ENCODE results near the gene RPL37. TPM values are rescaled to one million over a fixed set of nuclear protein-coding genes. Genes with fewer than 3 reads are reported as not detected.

The RPL37 gene
- total RNA-seq, 1 experiment from 2014 or later = 916 TPM

DNA sequence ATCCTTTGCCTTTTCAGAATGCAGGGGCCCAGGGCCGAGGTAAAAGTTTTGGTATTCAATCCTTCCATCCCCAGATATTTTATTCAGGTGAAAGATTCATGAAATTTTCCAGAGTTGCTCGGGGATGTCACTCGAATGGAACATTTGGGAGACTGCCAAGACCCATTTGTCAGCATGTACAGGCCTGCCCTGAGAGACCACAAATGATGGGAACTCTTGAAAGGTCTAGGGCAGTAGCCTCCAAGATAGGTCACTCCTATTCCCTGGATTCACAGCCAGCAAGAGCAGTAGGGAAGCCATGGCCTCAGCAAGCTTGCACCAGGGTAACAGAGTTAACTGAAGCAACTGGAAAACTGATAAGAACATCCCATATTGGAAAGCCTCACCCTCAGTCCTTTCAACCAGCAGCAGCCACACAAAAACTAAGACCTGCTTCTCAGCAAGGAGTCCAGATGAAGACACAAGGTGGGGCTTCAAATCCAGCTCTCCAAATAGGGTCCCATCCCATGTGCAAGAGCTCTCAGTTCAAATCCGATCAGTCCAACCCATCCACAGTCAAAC is 18.7 kb upstream of the RPL37 start:
- no peak overlapping the region for H3K4me3 ChIP-seq (ENCODE audit: low read depth in 2 of 2, low read length in 2 of 2)
- POLR2A ChIA-PET = no interaction called here
- no peak for ATAC-seq
- H3K36me3 ChIP-seq (ENCODE audit: control insufficient read depth, insufficient read depth, low read length) = no peaks in the 10 kb centered on the region
- DNase-seq (ENCODE audit: low read depth, low spot score) = no peak
- no peaks in the 10 kb centered on the region for H3K27me3 ChIP-seq (ENCODE audit: control insufficient read depth, insufficient read depth, low read length)
- no peaks in the 10 kb centered on the region for H3K4me1 ChIP-seq (ENCODE audit: control insufficient read depth, insufficient read depth, low read length)
- CTCF ChIA-PET = no interaction called here
- TF ChIP-seq, protein P1, sequence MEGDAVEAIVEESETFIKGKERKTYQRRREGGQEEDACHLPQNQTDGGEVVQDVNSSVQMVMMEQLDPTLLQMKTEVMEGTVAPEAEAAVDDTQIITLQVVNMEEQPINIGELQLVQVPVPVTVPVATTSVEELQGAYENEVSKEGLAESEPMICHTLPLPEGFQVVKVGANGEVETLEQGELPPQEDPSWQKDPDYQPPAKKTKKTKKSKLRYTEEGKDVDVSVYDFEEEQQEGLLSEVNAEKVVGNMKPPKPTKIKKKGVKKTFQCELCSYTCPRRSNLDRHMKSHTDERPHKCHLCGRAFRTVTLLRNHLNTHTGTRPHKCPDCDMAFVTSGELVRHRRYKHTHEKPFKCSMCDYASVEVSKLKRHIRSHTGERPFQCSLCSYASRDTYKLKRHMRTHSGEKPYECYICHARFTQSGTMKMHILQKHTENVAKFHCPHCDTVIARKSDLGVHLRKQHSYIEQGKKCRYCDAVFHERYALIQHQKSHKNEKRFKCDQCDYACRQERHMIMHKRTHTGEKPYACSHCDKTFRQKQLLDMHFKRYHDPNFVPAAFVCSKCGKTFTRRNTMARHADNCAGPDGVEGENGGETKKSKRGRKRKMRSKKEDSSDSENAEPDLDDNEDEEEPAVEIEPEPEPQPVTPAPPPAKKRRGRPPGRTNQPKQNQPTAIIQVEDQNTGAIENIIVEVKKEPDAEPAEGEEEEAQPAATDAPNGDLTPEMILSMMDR (IDR thresholded peaks at IDR 0.05) = no peak
- TF ChIP-seq TCF7L2 (IDR thresholded peaks at IDR 0.05; ENCODE audit: low read depth, low read length) (no peak), SIN3A (IDR thresholded peaks at IDR 0.05; ENCODE audit: borderline replicate concordance, insufficient read depth, low read depth, low read length) (no peak), POLR2AphosphoS5 (IDR thresholded peaks at IDR 0.05; ENCODE audit: low read depth, low read length) (no peak)
- TF ChIP-seq, protein P2, sequence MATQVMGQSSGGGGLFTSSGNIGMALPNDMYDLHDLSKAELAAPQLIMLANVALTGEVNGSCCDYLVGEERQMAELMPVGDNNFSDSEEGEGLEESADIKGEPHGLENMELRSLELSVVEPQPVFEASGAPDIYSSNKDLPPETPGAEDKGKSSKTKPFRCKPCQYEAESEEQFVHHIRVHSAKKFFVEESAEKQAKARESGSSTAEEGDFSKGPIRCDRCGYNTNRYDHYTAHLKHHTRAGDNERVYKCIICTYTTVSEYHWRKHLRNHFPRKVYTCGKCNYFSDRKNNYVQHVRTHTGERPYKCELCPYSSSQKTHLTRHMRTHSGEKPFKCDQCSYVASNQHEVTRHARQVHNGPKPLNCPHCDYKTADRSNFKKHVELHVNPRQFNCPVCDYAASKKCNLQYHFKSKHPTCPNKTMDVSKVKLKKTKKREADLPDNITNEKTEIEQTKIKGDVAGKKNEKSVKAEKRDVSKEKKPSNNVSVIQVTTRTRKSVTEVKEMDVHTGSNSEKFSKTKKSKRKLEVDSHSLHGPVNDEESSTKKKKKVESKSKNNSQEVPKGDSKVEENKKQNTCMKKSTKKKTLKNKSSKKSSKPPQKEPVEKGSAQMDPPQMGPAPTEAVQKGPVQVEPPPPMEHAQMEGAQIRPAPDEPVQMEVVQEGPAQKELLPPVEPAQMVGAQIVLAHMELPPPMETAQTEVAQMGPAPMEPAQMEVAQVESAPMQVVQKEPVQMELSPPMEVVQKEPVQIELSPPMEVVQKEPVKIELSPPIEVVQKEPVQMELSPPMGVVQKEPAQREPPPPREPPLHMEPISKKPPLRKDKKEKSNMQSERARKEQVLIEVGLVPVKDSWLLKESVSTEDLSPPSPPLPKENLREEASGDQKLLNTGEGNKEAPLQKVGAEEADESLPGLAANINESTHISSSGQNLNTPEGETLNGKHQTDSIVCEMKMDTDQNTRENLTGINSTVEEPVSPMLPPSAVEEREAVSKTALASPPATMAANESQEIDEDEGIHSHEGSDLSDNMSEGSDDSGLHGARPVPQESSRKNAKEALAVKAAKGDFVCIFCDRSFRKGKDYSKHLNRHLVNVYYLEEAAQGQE (IDR thresholded peaks at IDR 0.05; ENCODE audit: insufficient read depth in 1 of 2, low read depth in 2 of 2, low read length in 1 of 2) = no peak
- in situ Hi-C loops (cut with HindIII; ENCODE audit: low pct_unique_long_range_greater_than_20kb, low sequenced_read_pairs) (no loop called here), intact Hi-C loops (cut with micrococcal nuclease; ENCODE audit: unreplicated experiment) (no loop called here)
- H3K27ac ChIP-seq (ENCODE audit: low read length) = no peak overlapping the region
- no peaks in the 10 kb centered on the region for H3K9me3 ChIP-seq (ENCODE audit: control insufficient read depth, insufficient read depth, low read depth, low read length)
- BruUV-seq (replicated peaks) = no TSS peak

DNA sequence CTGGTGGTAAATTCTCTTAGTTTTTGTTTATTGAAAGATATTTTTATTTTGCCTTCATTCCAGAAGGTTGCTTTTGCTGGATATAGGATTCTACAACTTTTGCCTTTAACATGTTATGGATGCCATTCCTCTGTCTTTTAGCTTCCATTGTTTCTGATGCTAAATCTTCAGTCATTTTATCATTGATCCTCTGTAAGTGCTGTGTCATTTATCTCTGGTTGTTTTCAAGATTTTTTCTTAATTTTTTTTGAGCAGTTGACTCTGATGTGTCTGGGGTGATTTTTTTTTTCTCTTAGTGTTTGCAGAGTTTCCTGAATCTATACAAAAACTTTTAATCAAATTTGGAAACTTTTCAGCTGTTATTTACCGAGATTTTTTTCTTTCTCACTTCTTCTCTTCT is 12.5 kb upstream of the RPL37 start:
- CTCF ChIA-PET = no interaction called here
- Histone ChIP-seq H3K4me3 (ENCODE audit: low read depth in 2 of 2, low read length in 2 of 2) (no peak overlapping the region), H3K27ac (ENCODE audit: low read length) (no peak overlapping the region), H3K4me1 (ENCODE audit: control insufficient read depth, insufficient read depth, low read length) (no peaks in the 10 kb centered on the region), H3K27me3 (ENCODE audit: control insufficient read depth, insufficient read depth, low read length) (0 out of 2 replicates have a peak, but pooled peaks cover 4% of the 10 kb centered on the region), H3K36me3 (ENCODE audit: control insufficient read depth, insufficient read depth, low read length) (no peaks in the 10 kb centered on the region), H3K9me3 (ENCODE audit: control insufficient read depth, insufficient read depth, low read depth, low read length) (no peaks in the 10 kb centered on the region)
- no peak for ATAC-seq
- in situ Hi-C loops (cut with HindIII; ENCODE audit: low pct_unique_long_range_greater_than_20kb, low sequenced_read_pairs) = no loop called here
- BruUV-seq (replicated peaks) = no TSS peak
- TF ChIP-seq, protein P1 (IDR thresholded peaks at IDR 0.05) = no peak
- TF ChIP-seq, protein P2 (IDR thresholded peaks at IDR 0.05; ENCODE audit: insufficient read depth in 1 of 2, low read depth in 2 of 2, low read length in 1 of 2) = no peak
- POLR2A ChIA-PET = no interaction called here
- intact Hi-C loops (cut with micrococcal nuclease; ENCODE audit: unreplicated experiment) = no loop called here
- DNase-seq (ENCODE audit: low read depth, low spot score) = no peak
